ENCODE data around the gene LBX2. TPM values are rescaled to one million over a fixed set of nuclear protein-coding genes. Genes with fewer than 3 reads are reported as not detected.

Gene LBX2
- total and polyA plus RNA-seq, 2 of the 4 experiments (the other 2 are of a cell fraction) = 0.18 to 0.62 TPM

DNA sequence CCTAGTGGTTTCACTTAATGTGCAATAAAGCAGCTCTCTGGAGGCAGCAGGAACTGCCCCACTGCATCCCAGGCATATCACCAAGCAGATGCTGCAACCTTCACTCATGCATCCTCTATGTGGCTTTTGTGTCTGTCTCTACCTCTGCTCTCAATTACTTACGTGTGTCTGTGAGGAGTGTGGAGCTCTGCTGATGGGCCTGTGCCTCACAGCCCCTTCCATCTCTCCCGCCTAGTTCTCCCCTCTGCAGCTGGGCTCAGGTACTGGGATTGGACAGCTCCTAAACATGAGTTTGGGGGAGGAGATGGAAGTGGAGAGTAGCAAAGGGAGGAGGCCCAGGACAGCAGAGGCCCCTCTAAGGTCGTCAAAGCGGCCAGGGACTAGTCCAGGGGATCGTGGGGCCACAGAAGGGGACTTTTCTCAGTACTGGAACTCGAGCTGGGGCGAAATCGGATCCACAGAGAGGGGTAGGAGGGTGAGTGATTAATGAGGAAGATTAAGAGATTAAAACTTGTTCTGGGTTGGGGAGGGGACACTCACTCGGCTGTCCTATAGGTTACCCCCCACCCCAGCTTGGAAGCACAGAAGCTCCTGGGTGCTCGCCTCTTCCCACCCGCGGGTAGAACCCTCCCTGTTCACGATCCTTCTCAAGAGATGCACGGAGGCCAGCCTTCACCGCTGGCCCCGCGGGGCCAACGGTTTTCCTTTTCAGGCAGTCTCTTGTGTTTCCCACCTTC lies 2.1 kb upstream of the LBX2 start:
- H3K79me1 ChIP-seq (ENCODE audit: low read depth in 1 of 2, low read length in 2 of 2) = peaks cover 8 to 31% of the 10 kb centered on the region in 2 experiments
- CTCF ChIA-PET = interaction anchor here (0.6 kb wide), 1 partner anchor 13 kb away, joined by 3 read pairs; no protein-coding TSS in a partner anchor
- no peak overlapping the region for H3K4me2 ChIP-seq (ENCODE audit: low read depth, low read length)
- H2AK5ac ChIP-seq (ENCODE audit: low read depth, low read length) = no peak overlapping the region; the same call in 1 of the 2 replicates
- no peak overlapping the region for H2BK15ac ChIP-seq (ENCODE audit: low read depth, low read length)
- no peak overlapping the region for H2BK120ac ChIP-seq (ENCODE audit: low read depth, low read length)
- H3K14ac ChIP-seq (replicated peaks; ENCODE audit: low read depth, low read length) = no peak overlapping the region
- POLR2A ChIA-PET (ENCODE audit: unreplicated experiment) = no interaction called here
- H3K4me3 ChIP-seq (ENCODE audit: insufficient read depth, low read depth, low read length) = no peak overlapping the region
- TF ChIP-seq, protein P1, sequence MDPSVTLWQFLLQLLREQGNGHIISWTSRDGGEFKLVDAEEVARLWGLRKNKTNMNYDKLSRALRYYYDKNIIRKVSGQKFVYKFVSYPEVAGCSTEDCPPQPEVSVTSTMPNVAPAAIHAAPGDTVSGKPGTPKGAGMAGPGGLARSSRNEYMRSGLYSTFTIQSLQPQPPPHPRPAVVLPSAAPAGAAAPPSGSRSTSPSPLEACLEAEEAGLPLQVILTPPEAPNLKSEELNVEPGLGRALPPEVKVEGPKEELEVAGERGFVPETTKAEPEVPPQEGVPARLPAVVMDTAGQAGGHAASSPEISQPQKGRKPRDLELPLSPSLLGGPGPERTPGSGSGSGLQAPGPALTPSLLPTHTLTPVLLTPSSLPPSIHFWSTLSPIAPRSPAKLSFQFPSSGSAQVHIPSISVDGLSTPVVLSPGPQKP (IDR thresholded peaks at IDR 0.05; ENCODE audit: borderline replicate concordance, low read depth, low read length) = no peak
- TF ChIP-seq RCOR1 (IDR thresholded peaks at IDR 0.05; ENCODE audit: insufficient replicate concordance, low read length) (no peak), BHLHE40 (IDR thresholded peaks at IDR 0.05; ENCODE audit: low read depth, low read length) (no peak), RAD21 (IDR thresholded peaks at IDR 0.05; ENCODE audit: low read length) (no peak), USF2 (IDR thresholded peaks at IDR 0.05; ENCODE audit: low read depth, low read length) (no peak), MAFK (IDR thresholded peaks at IDR 0.05; ENCODE audit: low read depth, low read length) (no peak), CEBPB (IDR thresholded peaks at IDR 0.05; ENCODE audit: low read depth, low read length) (no peak), SMC3 (IDR thresholded peaks at IDR 0.05; ENCODE audit: low read depth, low read length) (no peak), MXI1 (IDR thresholded peaks at IDR 0.05; ENCODE audit: borderline replicate concordance, low read depth, low read length) (no peak), MAZ (IDR thresholded peaks at IDR 0.05; ENCODE audit: borderline replicate concordance, low read depth, low read length) (no peak), CHD1 (IDR thresholded peaks at IDR 0.05; ENCODE audit: low read depth, low read length) (no peak), CTCF (conservative IDR thresholded peaks at IDR 0.05; ENCODE audit: low read depth, low read length) (no peak), RFX5 (IDR thresholded peaks at IDR 0.05; ENCODE audit: low read depth, low read length) (no peak), POLR2A (IDR thresholded peaks at IDR 0.05; ENCODE audit: low read depth, low read length) (no peak), FOS (IDR thresholded peaks at IDR 0.05; ENCODE audit: low read depth, low read length) (no peak), NFE2L2 (IDR thresholded peaks at IDR 0.05; ENCODE audit: low read depth, low read length) (no peak)
- peaks cover 38% of the 10 kb centered on the region for H3K27me3 ChIP-seq (ENCODE audit: control insufficient read depth, insufficient read depth, low read length)
- no peak overlapping the region for H3K23ac ChIP-seq (ENCODE audit: low read depth, low read length)
- H4K8ac ChIP-seq (ENCODE audit: low read depth in 2 of 2, low read length in 2 of 2) = no peak overlapping the region
- peaks cover 16% of the 10 kb centered on the region for H3K36me3 ChIP-seq (ENCODE audit: control insufficient read depth, insufficient read depth, low read length)
- BruUV-seq (replicated peaks) = no TSS peak
- H3K56ac ChIP-seq (ENCODE audit: extremely low read depth, insufficient read depth, low read length) = no peak overlapping the region
- in situ Hi-C loops (cut with MboI; ENCODE audit: low sequenced_read_pairs) = no loop called here
- H3K9ac ChIP-seq (ENCODE audit: low read depth, low read length) = no peak overlapping the region
- H3K27ac ChIP-seq (ENCODE audit: insufficient read depth, low read length) = no peak overlapping the region
- ATAC-seq (ENCODE audit: low read depth) = no peak
- H2AFZ ChIP-seq (replicated peaks; ENCODE audit: low read length, poor library complexity) = no peak overlapping the region
- WGBS, 2 experiments (ENCODE audit: extremely low coverage in 2 of 2, insufficient read length in 1 of 2) = 61% methylated on average over 10 of the region's 18 CpGs; no CpG with 5 or more reads in 1 of the 2 experiments
- intact Hi-C loops (cut with micrococcal nuclease) = no loop called here
- H4K91ac ChIP-seq (ENCODE audit: insufficient read depth, low read depth, low read length) = no peak overlapping the region
- no peak overlapping the region for H3K4ac ChIP-seq (ENCODE audit: low read depth, low read length)
- H4K5ac ChIP-seq (ENCODE audit: low read depth, low read length) = no peak overlapping the region
- peak overlapping the region; percentile 13 for H2AK9ac ChIP-seq (replicated peaks; ENCODE audit: low read depth, low read length, poor library complexity)
- no peak overlapping the region for H2BK20ac ChIP-seq (ENCODE audit: low read depth, low read length)
- H4K20me1 ChIP-seq (ENCODE audit: insufficient read depth, low read length) = no peaks in the 10 kb centered on the region
- dilution Hi-C loops (cut with HindIII; ENCODE audit: low sequenced_read_pairs, unreplicated experiment) = no loop called here
- no peak overlapping the region for H2BK5ac ChIP-seq (ENCODE audit: low read depth, low read length, poor library complexity, severe bottlenecking)
- H3K9me1 ChIP-seq (ENCODE audit: insufficient read depth, low read length) = peaks cover 4% of the 10 kb centered on the region
- H3K18ac ChIP-seq (ENCODE audit: low read depth, low read length) = no peak overlapping the region
- DNase-seq = no peak
- H3K9me3 ChIP-seq (ENCODE audit: control insufficient read depth, insufficient read depth, low read length) = no peaks in the 10 kb centered on the region
- H3K4me1 ChIP-seq (ENCODE audit: control insufficient read depth, insufficient read depth, low read length) = peaks cover 20% of the 10 kb centered on the region
